GM12878 (cell line): ENCODE data around the gene B9D1. TPM values are rescaled to one million over a fixed set of nuclear protein-coding genes. Genes with fewer than 3 reads are reported as not detected.

Experiments
- ATAC-seq: fragments of 200-7000 bp; cut with Tn5 transposase; 3 replicates; pipeline ENCODE4 v1.9.1; 2020; ENCODE audit warnings: mild to moderate bottlenecking, moderate library complexity
- BruUV-seq: library from RNA; stranded (reverse); fragments of 400-500 nt; replicated peaks from 2 replicates; lab custom pipeline; 2021; lab: Mats Ljungman, UMichigan
- CTCF ChIA-PET: fragments of 300-600 bp; sonication (Branson Sonifier 250); formaldehyde crosslinking; extraction: SDS; loops from one replicate; lab custom pipeline; 2021; ENCODE audit warnings: inconsistent platforms; lab: Yijun Ruan, JAX
- POLR2A ChIA-PET: fragments of 350-600 bp; formaldehyde crosslinking; extraction: SDS; loops from one replicate; lab custom pipeline; 2021; ENCODE audit warnings: inconsistent platforms; lab: Charles Lee
- RAD21 ChIA-PET: fragments of 300-600 bp; sonication (Branson Sonifier 250); formaldehyde crosslinking; loops from one replicate; lab custom pipeline; 2023; ENCODE audit warnings: antibody characterized with exemption; ENCODE audit not compliant: unreplicated experiment; lab: Charles Lee
- SMC1A ChIA-PET: fragments of 300-600 bp; sonication (Branson Sonifier 250); formaldehyde crosslinking; loops from one replicate; lab custom pipeline; 2023; ENCODE audit not compliant: unreplicated experiment, uncharacterized antibody; lab: Charles Lee
- DNase-seq: peaks from one replicate; pipeline ENCODE4 v3.0.0-alpha.2; 2011; ENCODE audit warnings: low read depth, low spot score
- FAIRE-seq: peaks from 3 replicates; lab custom pipeline; 2011; peaks lifted over from hg19 to GRCh38; lab: Jason Lieb, UNC
- H2AFZ ChIP-seq: 2 replicates; pipeline ENCODE4 v1.6.0; 2011; ENCODE audit warnings: low read depth, low read length, control low read depth; ENCODE audit not compliant: control insufficient read depth
- H3K27ac ChIP-seq: 2 replicates; pipeline ENCODE4 v1.5.1; 2011; ENCODE audit warnings: control low read depth; ENCODE audit not compliant: control insufficient read depth, insufficient read depth
- H3K27me3 ChIP-seq, 2 experiments: replicated peaks in 1 of 2; 2 replicates each; pipeline versions ENCODE4 v1.6.0 to v1.6.1; 2011; ENCODE audit warnings: low read length in 1 of 2; ENCODE audit not compliant: control insufficient read depth in 2 of 2, insufficient read depth in 2 of 2
- H3K36me3 ChIP-seq, 2 experiments: 2 replicates each; pipeline ENCODE4 v1.5.1; 2011; ENCODE audit warnings: low read length in 1 of 2; ENCODE audit not compliant: control insufficient read depth in 2 of 2, insufficient read depth in 2 of 2
- H3K4me1 ChIP-seq: 2 replicates; pipeline ENCODE4 v1.6.1; 2011; ENCODE audit warnings: mild to moderate bottlenecking, low read length, moderate library complexity, mixed read lengths; ENCODE audit not compliant: control insufficient read depth, insufficient read depth
- H3K4me2 ChIP-seq: 2 replicates; pipeline ENCODE4 v1.6.0; 2011; ENCODE audit warnings: control low read depth; ENCODE audit not compliant: control insufficient read depth, insufficient read depth
- H3K4me3 ChIP-seq: fragments of 200-600 bp; sonication (generic); 2 replicates; pipeline ENCODE4 v1.5.1; 2016
- H3K79me2 ChIP-seq: 2 replicates; pipeline ENCODE4 v1.6.0; 2011; ENCODE audit warnings: low read length; ENCODE audit not compliant: control insufficient read depth, insufficient read depth
- H3K9ac ChIP-seq: 2 replicates; pipeline ENCODE4 v1.8.0; 2011; ENCODE audit warnings: low read length, control low read depth, mixed read lengths; ENCODE audit not compliant: control insufficient read depth, insufficient read depth
- H3K9me3 ChIP-seq: replicated peaks from 3 replicates; pipeline ENCODE4 v1.5.1; 2011; ENCODE audit warnings: mild to moderate bottlenecking, low read length; ENCODE audit not compliant: control insufficient read depth, insufficient read depth
- H4K20me1 ChIP-seq: 2 replicates; pipeline ENCODE4 v1.6.0; 2011; ENCODE audit not compliant: control insufficient read depth, insufficient read depth
- BMI1 ChIP-seq: fragments of 450-650 bp; IDR thresholded peaks from 2 replicates; pipeline ENCODE4 v1.6.1; 2016; ENCODE audit warnings: mild to moderate bottlenecking, moderate library complexity, borderline replicate concordance
- CBX3 ChIP-seq: fragments of 200-600 bp; sonication (generic); IDR thresholded peaks from 2 replicates; pipeline ENCODE4 v1.6.1; 2016; ENCODE audit warnings: low read depth, borderline replicate concordance
- ESRRA ChIP-seq: IDR thresholded peaks from 2 replicates; pipeline ENCODE4 v1.6.1; 2012; ENCODE audit warnings: mild to moderate bottlenecking, low read length, improper control_type of control experiment
- IKZF1 ChIP-seq: fragments of 450-650 bp; conservative IDR thresholded peaks from 2 replicates; pipeline ENCODE4 v1.6.1; 2017; ENCODE audit warnings: antibody characterized with exemption, mild to moderate bottlenecking
- NR2C2 ChIP-seq: IDR thresholded peaks from 2 replicates; pipeline ENCODE4 v1.6.1; 2011; ENCODE audit warnings: borderline replicate concordance, low read depth; ENCODE audit not compliant: control insufficient read depth, insufficient read length
- POLR2AphosphoS5 ChIP-seq: IDR thresholded peaks from 2 replicates; pipeline ENCODE4 v1.6.1; 2011; ENCODE audit warnings: mild to moderate bottlenecking, low read length, inconsistent platforms
- SUPT20H ChIP-seq: IDR thresholded peaks from 2 replicates; pipeline ENCODE4 v1.6.1; 2011; ENCODE audit warnings: low read depth, mild to moderate bottlenecking, low read length, moderate library complexity, borderline replicate concordance; ENCODE audit not compliant: control insufficient read depth
- TARDBP ChIP-seq: IDR thresholded peaks from 2 replicates; pipeline ENCODE4 v1.6.1; 2016; ENCODE audit warnings: borderline replicate concordance
- TCF7 ChIP-seq: IDR thresholded peaks from 2 replicates; pipeline ENCODE4 v1.6.1; 2014; ENCODE audit warnings: antibody characterized with exemption, borderline replicate concordance
- WGBS: methylation state at CpG from one replicate; pipeline ENCODE4 v1.1.6; 2016; ENCODE audit warnings: low lambda C conversion rate; ENCODE audit not compliant: insufficient replicate concordance, insufficient coverage; ENCODE audit errors: missing lambda C conversion rate; 5-methylcytosine and 5-hydroxymethylcytosine counted together
- in situ Hi-C: fragments of 300-500 bp; cut with MboI; formaldehyde crosslinking; loops from 9 replicates; pipeline ENCODE4 v1.14.3; 2018; ENCODE audit warnings: mixed read lengths
- intact Hi-C: fragments of 100-400 bp; cut with micrococcal nuclease; formaldehyde crosslinking; loops from one replicate; pipeline ENCODE4 v1.14.2; 2022; ENCODE audit not compliant: unreplicated experiment
- polyA plus RNA-seq, 11 experiments: library from polyadenylated mRNA; depleted of rRNA in 4 of 11; unstranded in 6 of 11; stranded (reverse) in 5 of 11; fragments of >200 nt; fragmentation: Nextera tagmentation in 4 of 11; fragmentation: Illumina TruSeq in 1 of 11; extraction: Ambion mirVana in 4 of 11; extraction: Trizol in 1 of 11; gene quantifications; 1 replicate in 1 of 11; 2 replicates in 10 of 11; pipeline versions ENCODE4 v1.2.1 to v1.2.3, GENCODE V29; 2011 to 2016; ENCODE audit warnings: inconsistent platforms in 2 of 11, missing spikeins in 2 of 11, low read depth in 1 of 11
- total RNA-seq, 4 experiments: library from RNA; depleted of rRNA in 3 of 4; stranded (reverse); fragments of >200 nt in 3 of 4; fragmentation: Illumina TruSeq in 1 of 4; extraction: Trizol in 1 of 4; gene quantifications; 2 replicates each; pipeline versions ENCODE4 v1.2.1 to v1.2.3, GENCODE V29; 2013 to 2021
- TF ChIP-seq, protein P1 (sequence below): fragments of 450-650 bp; IDR thresholded peaks from 2 replicates; pipeline ENCODE4 v1.6.1; 2017; ENCODE audit warnings: mild to moderate bottlenecking, low read depth, inconsistent platforms; ENCODE audit not compliant: poor library complexity, severe bottlenecking
- TF ChIP-seq, protein P2 (sequence below): fragments of 450-650 bp; formaldehyde crosslinking; IDR thresholded peaks from 2 replicates; pipeline ENCODE4 v1.4.0; 2020; ENCODE audit warnings: mild to moderate bottlenecking, moderate library complexity
- TF ChIP-seq, protein P3 (sequence below): fragments of 150-350 bp; IDR thresholded peaks from 2 replicates; pipeline ENCODE4 v1.6.1; 2016; ENCODE audit warnings: low read depth, low read length
- TF ChIP-seq, protein P4 (sequence below): fragments of 450-650 bp; IDR thresholded peaks from 2 replicates; pipeline ENCODE4 v1.6.1; 2018; ENCODE audit warnings: borderline replicate concordance, mild to moderate bottlenecking; ENCODE audit not compliant: partially characterized antibody

B9D1 gene
- total and polyA plus RNA-seq, 10 of the 15 experiments (the other 5 are each of a cell fraction or from before 2014, with no cell fraction given), result 5.9 to 18.3 (median 9.8) TPM

- no TSS peak for BruUV-seq
- ChIA-PET CTCF (no interaction called here), RAD21 (no interaction called here), SMC1A (interaction anchor here (1.6 kb wide), 1 partner anchor 28 kb away, joined by 3 read pairs; no protein-coding TSS in a partner anchor), POLR2A (no interaction called here)
- in situ Hi-C loops, result no loop called here
- Histone ChIP-seq H3K79me2 (no peaks in the 10 kb centered on the region), H3K9ac (no peak overlapping the region), H3K4me3 (no peak overlapping the region), H3K4me1 (peaks cover 7% of the 10 kb centered on the region), H4K20me1 (no peaks in the 10 kb centered on the region), H3K36me3 (no peaks in the 10 kb centered on the region), H2AFZ (no peak overlapping the region), H3K27ac (no peak overlapping the region), H3K4me2 (no peak overlapping the region), H3K27me3 (no peaks in the 10 kb centered on the region; a peak in 1 of 4 replicates), H3K9me3 (no peaks in the 10 kb centered on the region)
- no peak for FAIRE-seq
- WGBS, result 69% methylated on average over 7 of the region's 7 CpGs
- DNase-seq, result no peak
- ATAC-seq, result no peak
- intact Hi-C loops, result no loop called here
- no peak for TF ChIP-seq POLR2AphosphoS5
- TF ChIP-seq, protein P1, sequence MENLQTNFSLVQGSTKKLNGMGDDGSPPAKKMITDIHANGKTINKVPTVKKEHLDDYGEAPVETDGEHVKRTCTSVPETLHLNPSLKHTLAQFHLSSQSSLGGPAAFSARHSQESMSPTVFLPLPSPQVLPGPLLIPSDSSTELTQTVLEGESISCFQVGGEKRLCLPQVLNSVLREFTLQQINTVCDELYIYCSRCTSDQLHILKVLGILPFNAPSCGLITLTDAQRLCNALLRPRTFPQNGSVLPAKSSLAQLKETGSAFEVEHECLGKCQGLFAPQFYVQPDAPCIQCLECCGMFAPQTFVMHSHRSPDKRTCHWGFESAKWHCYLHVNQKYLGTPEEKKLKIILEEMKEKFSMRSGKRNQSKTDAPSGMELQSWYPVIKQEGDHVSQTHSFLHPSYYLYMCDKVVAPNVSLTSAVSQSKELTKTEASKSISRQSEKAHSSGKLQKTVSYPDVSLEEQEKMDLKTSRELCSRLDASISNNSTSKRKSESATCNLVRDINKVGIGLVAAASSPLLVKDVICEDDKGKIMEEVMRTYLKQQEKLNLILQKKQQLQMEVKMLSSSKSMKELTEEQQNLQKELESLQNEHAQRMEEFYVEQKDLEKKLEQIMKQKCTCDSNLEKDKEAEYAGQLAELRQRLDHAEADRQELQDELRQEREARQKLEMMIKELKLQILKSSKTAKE, result no peak
- no peak for TF ChIP-seq SUPT20H
- TF ChIP-seq TCF7, result no peak
- TF ChIP-seq, protein P2, sequence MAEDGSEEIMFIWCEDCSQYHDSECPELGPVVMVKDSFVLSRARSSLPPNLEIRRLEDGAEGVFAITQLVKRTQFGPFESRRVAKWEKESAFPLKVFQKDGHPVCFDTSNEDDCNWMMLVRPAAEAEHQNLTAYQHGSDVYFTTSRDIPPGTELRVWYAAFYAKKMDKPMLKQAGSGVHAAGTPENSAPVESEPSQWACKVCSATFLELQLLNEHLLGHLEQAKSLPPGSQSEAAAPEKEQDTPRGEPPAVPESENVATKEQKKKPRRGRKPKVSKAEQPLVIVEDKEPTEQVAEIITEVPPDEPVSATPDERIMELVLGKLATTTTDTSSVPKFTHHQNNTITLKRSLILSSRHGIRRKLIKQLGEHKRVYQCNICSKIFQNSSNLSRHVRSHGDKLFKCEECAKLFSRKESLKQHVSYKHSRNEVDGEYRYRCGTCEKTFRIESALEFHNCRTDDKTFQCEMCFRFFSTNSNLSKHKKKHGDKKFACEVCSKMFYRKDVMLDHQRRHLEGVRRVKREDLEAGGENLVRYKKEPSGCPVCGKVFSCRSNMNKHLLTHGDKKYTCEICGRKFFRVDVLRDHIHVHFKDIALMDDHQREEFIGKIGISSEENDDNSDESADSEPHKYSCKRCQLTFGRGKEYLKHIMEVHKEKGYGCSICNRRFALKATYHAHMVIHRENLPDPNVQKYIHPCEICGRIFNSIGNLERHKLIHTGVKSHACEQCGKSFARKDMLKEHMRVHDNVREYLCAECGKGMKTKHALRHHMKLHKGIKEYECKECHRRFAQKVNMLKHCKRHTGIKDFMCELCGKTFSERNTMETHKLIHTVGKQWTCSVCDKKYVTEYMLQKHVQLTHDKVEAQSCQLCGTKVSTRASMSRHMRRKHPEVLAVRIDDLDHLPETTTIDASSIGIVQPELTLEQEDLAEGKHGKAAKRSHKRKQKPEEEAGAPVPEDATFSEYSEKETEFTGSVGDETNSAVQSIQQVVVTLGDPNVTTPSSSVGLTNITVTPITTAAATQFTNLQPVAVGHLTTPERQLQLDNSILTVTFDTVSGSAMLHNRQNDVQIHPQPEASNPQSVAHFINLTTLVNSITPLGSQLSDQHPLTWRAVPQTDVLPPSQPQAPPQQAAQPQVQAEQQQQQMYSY (CRISPR knock-in tag), result no peak
- TF ChIP-seq IKZF1, result no peak
- TF ChIP-seq BMI1, result no peak
- TF ChIP-seq CBX3, result no peak
- TF ChIP-seq, protein P3, sequence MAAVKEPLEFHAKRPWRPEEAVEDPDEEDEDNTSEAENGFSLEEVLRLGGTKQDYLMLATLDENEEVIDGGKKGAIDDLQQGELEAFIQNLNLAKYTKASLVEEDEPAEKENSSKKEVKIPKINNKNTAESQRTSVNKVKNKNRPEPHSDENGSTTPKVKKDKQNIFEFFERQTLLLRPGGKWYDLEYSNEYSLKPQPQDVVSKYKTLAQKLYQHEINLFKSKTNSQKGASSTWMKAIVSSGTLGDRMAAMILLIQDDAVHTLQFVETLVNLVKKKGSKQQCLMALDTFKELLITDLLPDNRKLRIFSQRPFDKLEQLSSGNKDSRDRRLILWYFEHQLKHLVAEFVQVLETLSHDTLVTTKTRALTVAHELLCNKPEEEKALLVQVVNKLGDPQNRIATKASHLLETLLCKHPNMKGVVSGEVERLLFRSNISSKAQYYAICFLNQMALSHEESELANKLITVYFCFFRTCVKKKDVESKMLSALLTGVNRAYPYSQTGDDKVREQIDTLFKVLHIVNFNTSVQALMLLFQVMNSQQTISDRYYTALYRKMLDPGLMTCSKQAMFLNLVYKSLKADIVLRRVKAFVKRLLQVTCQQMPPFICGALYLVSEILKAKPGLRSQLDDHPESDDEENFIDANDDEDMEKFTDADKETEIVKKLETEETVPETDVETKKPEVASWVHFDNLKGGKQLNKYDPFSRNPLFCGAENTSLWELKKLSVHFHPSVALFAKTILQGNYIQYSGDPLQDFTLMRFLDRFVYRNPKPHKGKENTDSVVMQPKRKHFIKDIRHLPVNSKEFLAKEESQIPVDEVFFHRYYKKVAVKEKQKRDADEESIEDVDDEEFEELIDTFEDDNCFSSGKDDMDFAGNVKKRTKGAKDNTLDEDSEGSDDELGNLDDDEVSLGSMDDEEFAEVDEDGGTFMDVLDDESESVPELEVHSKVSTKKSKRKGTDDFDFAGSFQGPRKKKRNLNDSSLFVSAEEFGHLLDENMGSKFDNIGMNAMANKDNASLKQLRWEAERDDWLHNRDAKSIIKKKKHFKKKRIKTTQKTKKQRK, result no peak
- TF ChIP-seq, protein P4, sequence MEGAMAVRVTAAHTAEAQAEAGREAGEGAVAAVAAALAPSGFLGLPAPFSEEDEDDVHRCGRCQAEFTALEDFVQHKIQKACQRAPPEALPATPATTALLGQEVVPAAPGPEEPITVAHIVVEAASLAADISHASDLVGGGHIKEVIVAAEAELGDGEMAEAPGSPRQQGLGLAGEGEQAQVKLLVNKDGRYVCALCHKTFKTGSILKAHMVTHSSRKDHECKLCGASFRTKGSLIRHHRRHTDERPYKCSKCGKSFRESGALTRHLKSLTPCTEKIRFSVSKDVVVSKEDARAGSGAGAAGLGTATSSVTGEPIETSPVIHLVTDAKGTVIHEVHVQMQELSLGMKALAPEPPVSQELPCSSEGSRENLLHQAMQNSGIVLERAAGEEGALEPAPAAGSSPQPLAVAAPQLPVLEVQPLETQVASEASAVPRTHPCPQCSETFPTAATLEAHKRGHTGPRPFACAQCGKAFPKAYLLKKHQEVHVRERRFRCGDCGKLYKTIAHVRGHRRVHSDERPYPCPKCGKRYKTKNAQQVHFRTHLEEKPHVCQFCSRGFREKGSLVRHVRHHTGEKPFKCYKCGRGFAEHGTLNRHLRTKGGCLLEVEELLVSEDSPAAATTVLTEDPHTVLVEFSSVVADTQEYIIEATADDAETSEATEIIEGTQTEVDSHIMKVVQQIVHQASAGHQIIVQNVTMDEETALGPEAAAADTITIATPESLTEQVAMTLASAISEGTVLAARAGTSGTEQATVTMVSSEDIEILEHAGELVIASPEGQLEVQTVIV, result no peak
- no peak for TF ChIP-seq NR2C2
- no peak for TF ChIP-seq ESRRA
- no peak for TF ChIP-seq TARDBP
Measured at GRCh38 chr17:19357761-19358160, 4.8 kb downstream of the B9D1 start.
